Choroid plexus epithelial cell (primary cell): ENCODE data around the gene CALD1.

ENCODE experiments used
- DNase-seq: peaks from one replicate; pipeline ENCODE4 v3.0.0-alpha.2; 2010; ENCODE audit warnings: low read depth
- H3K4me3 ChIP-seq: 2 replicates; pipeline ENCODE4 v1.5.1; 2011; ENCODE audit warnings: low read depth, mild to moderate bottlenecking, control low read depth, low read length, moderate library complexity
- TF ChIP-seq, protein P1 (sequence below): conservative IDR thresholded peaks from 2 replicates; pipeline ENCODE4 v1.5.1; 2011; ENCODE audit warnings: low read depth, mild to moderate bottlenecking, control low read depth, inconsistent platforms, low read length, moderate library complexity

Gene CALD1

GRCh38 chr7:134878746-134879357 is 99.4 kb downstream of the CALD1 start:
- TF ChIP-seq, protein P1, sequence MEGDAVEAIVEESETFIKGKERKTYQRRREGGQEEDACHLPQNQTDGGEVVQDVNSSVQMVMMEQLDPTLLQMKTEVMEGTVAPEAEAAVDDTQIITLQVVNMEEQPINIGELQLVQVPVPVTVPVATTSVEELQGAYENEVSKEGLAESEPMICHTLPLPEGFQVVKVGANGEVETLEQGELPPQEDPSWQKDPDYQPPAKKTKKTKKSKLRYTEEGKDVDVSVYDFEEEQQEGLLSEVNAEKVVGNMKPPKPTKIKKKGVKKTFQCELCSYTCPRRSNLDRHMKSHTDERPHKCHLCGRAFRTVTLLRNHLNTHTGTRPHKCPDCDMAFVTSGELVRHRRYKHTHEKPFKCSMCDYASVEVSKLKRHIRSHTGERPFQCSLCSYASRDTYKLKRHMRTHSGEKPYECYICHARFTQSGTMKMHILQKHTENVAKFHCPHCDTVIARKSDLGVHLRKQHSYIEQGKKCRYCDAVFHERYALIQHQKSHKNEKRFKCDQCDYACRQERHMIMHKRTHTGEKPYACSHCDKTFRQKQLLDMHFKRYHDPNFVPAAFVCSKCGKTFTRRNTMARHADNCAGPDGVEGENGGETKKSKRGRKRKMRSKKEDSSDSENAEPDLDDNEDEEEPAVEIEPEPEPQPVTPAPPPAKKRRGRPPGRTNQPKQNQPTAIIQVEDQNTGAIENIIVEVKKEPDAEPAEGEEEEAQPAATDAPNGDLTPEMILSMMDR: no peak
- H3K4me3 ChIP-seq: no peak overlapping the region
- DNase-seq: no peak

- no peak overlapping the region for H3K4me3 ChIP-seq
- TF ChIP-seq, protein P1: no peak
Measured at GRCh38 chr7:134879815-134880475, 100.5 kb downstream of the CALD1 start.

DNA sequence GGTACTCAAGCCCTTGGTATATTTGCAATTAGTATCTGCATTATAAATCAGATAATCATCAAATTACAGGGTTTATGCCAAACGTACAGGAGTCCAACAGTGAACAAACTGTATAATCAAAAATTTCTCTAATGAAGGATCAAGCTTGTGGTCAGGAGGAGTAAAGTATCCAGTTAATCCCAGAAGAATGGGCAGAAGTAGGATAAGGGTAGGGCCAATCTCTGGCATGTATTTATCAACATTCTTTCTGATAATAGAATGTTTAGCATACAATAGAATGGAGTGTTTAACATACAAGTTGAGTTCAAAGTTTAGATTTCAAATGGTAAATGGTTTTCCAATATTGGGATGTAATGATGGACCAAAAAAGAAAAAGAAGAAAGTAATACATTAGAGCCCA is 103.0 kb downstream of the CALD1 start:
- no peak for DNase-seq
- no peak overlapping the region for H3K4me3 ChIP-seq
- TF ChIP-seq, protein P1: no peak

More at GRCh38 chr7:134879815-134880475, 100.5 kb downstream of the CALD1 start:
- no peak for DNase-seq

GRCh38 chr7:134885967-134886352 is 106.5 kb downstream of the CALD1 start:
- no peak overlapping the region for H3K4me3 ChIP-seq
- DNase-seq: peak; percentile 92
- TF ChIP-seq, protein P1: no peak

- H3K4me3 ChIP-seq: peak overlapping the region; percentile 11
- TF ChIP-seq, protein P1: no peak
- DNase-seq: peak; percentile 86
Measured at GRCh38 chr7:134886353-134887057, 107.1 kb downstream of the CALD1 start.

- DNase-seq: no peak
- TF ChIP-seq, protein P1: no peak
- H3K4me3 ChIP-seq: no peak overlapping the region
Measured at GRCh38 chr7:134887523-134887922, 108.1 kb downstream of the CALD1 start.
